ENCODE results near the gene LCP2.

DNA sequence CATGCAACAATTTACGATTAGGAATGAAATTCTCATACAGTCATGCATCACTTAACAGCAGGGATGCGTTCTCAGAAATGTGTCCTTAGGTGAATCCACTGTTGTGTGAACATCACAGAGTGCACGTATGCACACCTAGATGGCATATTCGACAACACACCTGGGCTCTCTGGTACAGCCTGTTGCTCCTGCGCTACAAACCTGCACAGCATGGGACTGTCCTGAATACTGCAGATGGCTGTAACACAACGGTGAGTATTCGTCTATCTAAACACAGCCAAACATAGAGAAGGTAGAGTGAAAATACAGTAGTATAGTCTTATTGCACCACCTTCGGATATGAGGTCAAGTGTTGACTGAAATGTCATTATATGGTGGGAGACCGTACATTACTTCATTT is 44.0 kb upstream of the LCP2 start:
- TF ChIP-seq, protein P1, sequence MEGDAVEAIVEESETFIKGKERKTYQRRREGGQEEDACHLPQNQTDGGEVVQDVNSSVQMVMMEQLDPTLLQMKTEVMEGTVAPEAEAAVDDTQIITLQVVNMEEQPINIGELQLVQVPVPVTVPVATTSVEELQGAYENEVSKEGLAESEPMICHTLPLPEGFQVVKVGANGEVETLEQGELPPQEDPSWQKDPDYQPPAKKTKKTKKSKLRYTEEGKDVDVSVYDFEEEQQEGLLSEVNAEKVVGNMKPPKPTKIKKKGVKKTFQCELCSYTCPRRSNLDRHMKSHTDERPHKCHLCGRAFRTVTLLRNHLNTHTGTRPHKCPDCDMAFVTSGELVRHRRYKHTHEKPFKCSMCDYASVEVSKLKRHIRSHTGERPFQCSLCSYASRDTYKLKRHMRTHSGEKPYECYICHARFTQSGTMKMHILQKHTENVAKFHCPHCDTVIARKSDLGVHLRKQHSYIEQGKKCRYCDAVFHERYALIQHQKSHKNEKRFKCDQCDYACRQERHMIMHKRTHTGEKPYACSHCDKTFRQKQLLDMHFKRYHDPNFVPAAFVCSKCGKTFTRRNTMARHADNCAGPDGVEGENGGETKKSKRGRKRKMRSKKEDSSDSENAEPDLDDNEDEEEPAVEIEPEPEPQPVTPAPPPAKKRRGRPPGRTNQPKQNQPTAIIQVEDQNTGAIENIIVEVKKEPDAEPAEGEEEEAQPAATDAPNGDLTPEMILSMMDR (conservative IDR thresholded peaks at IDR 0.05) = no peak
- no peak for TF ChIP-seq EZH2 (IDR thresholded peaks at IDR 0.05; ENCODE audit: low read depth)
